Ovary (tissue), 9 donors: ENCODE results near the gene COL8A2. TPM values are rescaled to one million over a fixed set of nuclear protein-coding genes. Genes with fewer than 3 reads are reported as not detected.

Experiments
- DNase-seq, 5 donors: peaks; one replicate each; pipeline ENCODE4 v3.0.0-alpha.2; 2019 to 2020
- H3K27ac ChIP-seq, 2 donors: fragments of 200-600 bp; one replicate each; pipeline versions ENCODE4 v1.5.1 to v1.8.0; 2019 to 2022
- H3K27me3 ChIP-seq: fragments of 200-600 bp; one replicate; pipeline ENCODE4 v1.8.0; 2022
- H3K36me3 ChIP-seq: fragments of 200-600 bp; sonication (generic); one replicate; pipeline ENCODE4 v1.5.1; 2019
- H3K4me1 ChIP-seq: one replicate; pipeline ENCODE4 v1.8.1; 2013; ENCODE audit warnings: mild to moderate bottlenecking, moderate library complexity; ENCODE audit not compliant: insufficient read depth
- H3K4me3 ChIP-seq: fragments of 200-600 bp; sonication (generic); one replicate; pipeline ENCODE4 v1.5.1; 2017
- H3K9me3 ChIP-seq, 2 donors: fragments of 200-600 bp in 1 of 2; sonication (generic) in 1 of 2; one replicate each; pipeline versions ENCODE4 v1.5.1 to v1.8.1; 2013 to 2019; ENCODE audit warnings: mild to moderate bottlenecking in 1 of 2, moderate library complexity in 1 of 2
- CTCF ChIP-seq, 3 donors: fragments of 450-650 bp in 2 of 3; fragments of 200-600 bp in 1 of 3; IDR thresholded peaks; one replicate each; pipeline versions ENCODE4 v1.5.1 to v1.8.0; 2016 to 2022; ENCODE audit warnings: antibody characterized with exemption in 3 of 3, mild to moderate bottlenecking in 1 of 3
- EP300 ChIP-seq: sonication (generic); formaldehyde crosslinking; IDR thresholded peaks from one replicate; pipeline ENCODE4 v1.6.1; 2017; ENCODE audit warnings: antibody characterized with exemption
- POLR2A ChIP-seq: fragments of 450-650 bp; IDR thresholded peaks from one replicate; pipeline ENCODE4 v1.6.1; 2017; ENCODE audit warnings: antibody characterized with exemption, mild to moderate bottlenecking, moderate library complexity
- WGBS, 3 donors: extraction: QIAGEN DNeasy Blood & Tissue Kit in 1 of 3; methylation state at CpG; one replicate each; pipeline versions ENCODE4 v1.1.5 to v1.1.7; 2013 to 2017; 5-methylcytosine and 5-hydroxymethylcytosine counted together
- intact Hi-C, 4 donors: fragments of 100-400 bp; cut with DNase I; formaldehyde crosslinking; loops; one replicate each; pipeline versions ENCODE4 v1.11.0 to v1.15.1; 2022 to 2023
- polyA plus RNA-seq, 2 donors: library from polyadenylated mRNA; stranded (reverse); fragments of 200-250 nt in 1 of 2; fragments of 350-450 nt in 1 of 2; fragmentation: Illumina TruSeq in 1 of 2; extraction: RNeasy Lipid Tissue Mini Kit (QIAGEN cat#74804) in 1 of 2; gene quantifications; one replicate each; pipeline ENCODE4 v1.2.3, GENCODE V29; 2013 to 2014
- total RNA-seq, 7 donors: library from RNA; depleted of rRNA in 2 of 7; stranded (reverse); fragments of >200 nt in 2 of 7; fragmentation: NEBNext Ultra II Directional in 3 of 7; extraction: Animal tissue kit (Norgen Biotek cat#: 25700) in 3 of 7; gene quantifications; one replicate each; pipeline versions ENCODE4 v1.1.0 to v1.2.4, GENCODE V29; 2016 to 2023
- donor health status: DM: no; HTN: no; CAD: no; lungs with moderate emphysema.
- donor health status: DM: no; HTN: no; CAD: no.
- donor health status: Bipolar disorder and iron deficiency.
- donor health status: DM: yes; HTN: yes; CAD: no.
- donor health status: DM: no; HTN: no; CAD: no.
- donor health status: DM: yes; HTN: yes; CAD: no.

The COL8A2 gene
- total and polyA plus RNA-seq, 9 donors, result 2.3 to 6.2 (median 4.1) TPM

- intact Hi-C loops, result loop anchor here in 1 of 4 donors (10.0 kb wide), 1 partner anchor 323 kb away; no protein-coding TSS in a partner anchor
- Histone ChIP-seq H3K4me3 (no peak overlapping the region), H3K9me3 (no peaks in the 10 kb centered on the region), H3K27ac (no peak overlapping the region), H3K36me3 (no peaks in the 10 kb centered on the region), H3K27me3 (no peaks in the 10 kb centered on the region), H3K4me1 (peaks cover 7% of the 10 kb centered on the region)
- peak in 1 of 5 donors; percentile 17 for DNase-seq
- WGBS, 3 donors, result 85 to 93% (median 90%) methylated on average over 17 of the region's 17 CpGs
- TF ChIP-seq EP300, result no peak
- TF ChIP-seq POLR2A, result no peak
- TF ChIP-seq CTCF (IDR thresholded peaks at IDR 0.05), result no peak
Measured at GRCh38 chr1:36092166-36092797, 32.7 kb downstream of the COL8A2 start.

- intact Hi-C loops, result loop anchor here in 1 of 4 donors (10.0 kb wide), 1 partner anchor 323 kb away; no protein-coding TSS in a partner anchor
Measured at GRCh38 chr1:36091698-36092097, 33.3 kb downstream of the COL8A2 start.

GRCh38 chr1:36091141-36091540, 33.9 kb downstream of the COL8A2 start:
- DNase-seq, result peak in 1 of 5 donors; percentile 12
- no peaks in the 10 kb centered on the region for H3K9me3 ChIP-seq
- TF ChIP-seq EP300, result no peak
- TF ChIP-seq CTCF (IDR thresholded peaks at IDR 0.05), result no peak
- TF ChIP-seq POLR2A, result no peak
- H3K27me3 ChIP-seq, result no peaks in the 10 kb centered on the region
- intact Hi-C loops, result loop anchor here in 1 of 4 donors (10.0 kb wide), 1 partner anchor 324 kb away; no protein-coding TSS in a partner anchor
- no peak overlapping the region for H3K4me3 ChIP-seq
- WGBS, 3 donors, result 84 to 90% (median 86%) methylated on average over 4 of the region's 4 CpGs
- no peaks in the 10 kb centered on the region for H3K36me3 ChIP-seq
- H3K4me1 ChIP-seq, result peaks cover 7% of the 10 kb centered on the region
- no peak overlapping the region for H3K27ac ChIP-seq

More at GRCh38 chr1:36091698-36092097, 33.3 kb downstream of the COL8A2 start:
- H3K36me3 ChIP-seq, result no peaks in the 10 kb centered on the region
- no peaks in the 10 kb centered on the region for H3K9me3 ChIP-seq
- peak in 1 of 5 donors; percentile 15 for DNase-seq
- TF ChIP-seq CTCF (IDR thresholded peaks at IDR 0.05), result no peak
- TF ChIP-seq EP300, result no peak
- TF ChIP-seq POLR2A, result no peak
- H3K4me1 ChIP-seq, result peaks cover 7% of the 10 kb centered on the region
- no peaks in the 10 kb centered on the region for H3K27me3 ChIP-seq
- no peak overlapping the region for H3K4me3 ChIP-seq
- no peak overlapping the region for H3K27ac ChIP-seq
- WGBS, 3 donors, result 88 to 92% (median 90%) methylated on average over 13 of the region's 13 CpGs

- H3K9me3 ChIP-seq, result no peaks in the 10 kb centered on the region
- 2 to 3% (median 3%) methylated on average over 32 of the region's 32 CpGs for WGBS, 3 donors
- H3K4me1 ChIP-seq, result peaks cover 7% of the 10 kb centered on the region
- H3K4me3 ChIP-seq, result peak overlapping the region; percentile 98
- H3K27me3 ChIP-seq, result no peaks in the 10 kb centered on the region
- TF ChIP-seq CTCF (IDR thresholded peaks at IDR 0.05) (no peak), POLR2A (no peak), EP300 (no peak)
- DNase-seq, result peak in 2 of 5 donors; percentile 40 to 61
- H3K36me3 ChIP-seq, result no peaks in the 10 kb centered on the region
- intact Hi-C loops, result loop anchor here in 1 of 4 donors (5.0 to 10.0 kb wide), 2 partner anchors 207 to 325 kb away; partner anchors contain the start of gene AGO1
- H3K27ac ChIP-seq, result peak overlapping the region; percentile 75 to 84
Measured at GRCh38 chr1:36089393-36090121, 35.5 kb downstream of the COL8A2 start.
